22Rv1 (cell line): ENCODE results near the gene AGBL1.

Experiments used
- H3K27ac ChIP-seq: fragments of 450-650 bp; 2 replicates; pipeline ENCODE4 v1.5.1; 2017
- CTCF ChIP-seq: fragments of 450-650 bp; IDR thresholded peaks from 2 replicates; pipeline ENCODE4 v1.5.1; 2017; ENCODE audit warnings: mild to moderate bottlenecking
- ZFX ChIP-seq: fragments of 450-650 bp; IDR thresholded peaks from 2 replicates; pipeline ENCODE4 v1.6.1; 2017; ENCODE audit warnings: antibody characterized with exemption, borderline replicate concordance

AGBL1 gene

GRCh38 chr15:86336051-86336788 is 256.5 kb downstream of the AGBL1 start:
- H3K27ac ChIP-seq = no peak overlapping the region
- TF ChIP-seq CTCF (no peak), ZFX (no peak)

GRCh38 chr15:86337071-86337470 is 257.4 kb downstream of the AGBL1 start:
- TF ChIP-seq ZFX (no peak), CTCF (no peak)
- no peak overlapping the region for H3K27ac ChIP-seq

- TF ChIP-seq ZFX (no peak), CTCF (no peak)
- H3K27ac ChIP-seq = no peak overlapping the region
Observed at GRCh38 chr15:86347245-86347644, 267.6 kb downstream of the AGBL1 start.

- TF ChIP-seq CTCF (no peak), ZFX (no peak)
- no peak overlapping the region for H3K27ac ChIP-seq
Observed at GRCh38 chr15:86349565-86349964, 269.9 kb downstream of the AGBL1 start.

- TF ChIP-seq CTCF = no peak
- no peak for TF ChIP-seq ZFX
- no peak overlapping the region for H3K27ac ChIP-seq
Observed at GRCh38 chr15:86353213-86353612, 273.5 kb downstream of the AGBL1 start.

- no peak for TF ChIP-seq ZFX
- TF ChIP-seq CTCF = no peak
- no peak overlapping the region for H3K27ac ChIP-seq
Observed at GRCh38 chr15:86355361-86355760, 275.7 kb downstream of the AGBL1 start.

- TF ChIP-seq ZFX (no peak), CTCF (no peak)
- no peak overlapping the region for H3K27ac ChIP-seq
Observed at GRCh38 chr15:86355801-86356200, 276.1 kb downstream of the AGBL1 start.
